Smooth muscle cell of the brain vasculature (primary cell): Measurements from ENCODE around the gene PHKB.
"Not testable (repeated sequence)": the region's sequence is repeated elsewhere in the genome, so short reads cannot be mapped to it uniquely, and the experiment has no call there.

Source experiments
- DNase-seq: peaks from one replicate; pipeline ENCODE4 v3.0.0-alpha.2; 2012; ENCODE audit warnings: low read depth, low spot score

Gene PHKB

DNA sequence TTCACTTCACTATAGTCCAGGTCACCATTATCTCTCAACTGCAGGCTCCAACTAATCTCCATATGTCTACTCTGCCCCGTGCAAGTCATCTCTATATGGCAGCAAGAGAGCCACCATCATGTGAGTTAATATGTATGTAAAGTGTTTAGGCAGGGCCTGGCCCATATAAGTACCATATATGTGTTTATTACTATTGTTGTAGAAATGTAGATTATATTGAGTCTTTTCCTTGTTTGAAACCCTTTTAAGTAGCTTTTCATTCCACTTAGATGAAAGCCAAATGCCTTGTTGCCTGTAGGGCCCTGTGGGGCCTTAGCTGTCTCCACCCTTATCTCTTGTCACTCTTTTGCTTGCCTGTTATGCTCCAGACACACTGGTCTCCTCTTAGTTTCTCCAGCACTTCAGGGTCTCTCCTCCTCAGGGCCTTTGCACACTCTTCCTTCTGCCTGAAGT, 164.0 kb downstream of the PHKB start:
- no peak for DNase-seq

DNA sequence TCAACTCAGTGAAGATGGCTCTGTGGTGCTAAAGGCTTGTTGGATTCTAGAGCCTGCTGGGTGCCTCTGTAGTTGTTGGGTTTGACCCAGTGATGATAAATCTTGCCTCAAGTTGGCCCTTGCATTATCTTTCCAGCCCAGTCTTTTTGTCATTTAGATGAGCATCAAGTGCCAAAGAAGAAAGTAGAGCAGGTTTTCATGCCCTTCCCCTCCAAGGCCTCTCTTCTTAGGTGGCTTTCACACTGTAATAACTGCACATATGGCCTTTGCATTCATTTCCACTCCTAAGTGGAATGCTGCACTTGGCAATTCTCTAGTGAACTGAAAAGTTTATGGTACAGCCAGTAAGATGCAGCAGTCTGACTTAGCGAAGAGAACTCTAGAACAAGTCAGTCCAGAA, 165.1 kb downstream of the PHKB start:
- DNase-seq: no peak

DNA sequence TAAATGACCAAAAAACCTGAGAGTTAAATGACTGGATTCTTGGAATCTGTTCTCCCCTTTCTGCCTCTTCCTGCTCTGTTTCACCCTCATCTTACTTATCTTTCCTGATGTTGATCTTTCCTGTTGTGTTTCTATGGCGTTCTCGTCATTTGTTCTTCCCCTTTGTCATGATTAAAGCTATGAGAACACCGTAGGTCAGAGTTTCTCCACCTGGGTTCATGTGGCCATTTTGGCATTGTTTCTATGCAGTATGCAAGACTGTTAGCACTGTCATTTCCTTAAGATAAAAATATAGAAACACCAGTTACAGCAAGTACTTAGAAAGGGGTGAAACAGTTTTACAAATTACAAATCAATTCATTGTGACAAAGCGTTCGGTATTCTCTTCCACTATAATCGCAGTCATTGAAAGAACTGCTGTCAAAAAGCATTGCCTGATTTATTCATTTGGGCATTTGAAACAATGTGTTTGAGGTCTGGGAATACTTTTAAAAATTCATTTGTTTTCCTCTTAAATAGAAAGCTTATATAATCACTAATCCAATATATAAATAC, 166.0 kb downstream of the PHKB start:
- no peak for DNase-seq

DNA sequence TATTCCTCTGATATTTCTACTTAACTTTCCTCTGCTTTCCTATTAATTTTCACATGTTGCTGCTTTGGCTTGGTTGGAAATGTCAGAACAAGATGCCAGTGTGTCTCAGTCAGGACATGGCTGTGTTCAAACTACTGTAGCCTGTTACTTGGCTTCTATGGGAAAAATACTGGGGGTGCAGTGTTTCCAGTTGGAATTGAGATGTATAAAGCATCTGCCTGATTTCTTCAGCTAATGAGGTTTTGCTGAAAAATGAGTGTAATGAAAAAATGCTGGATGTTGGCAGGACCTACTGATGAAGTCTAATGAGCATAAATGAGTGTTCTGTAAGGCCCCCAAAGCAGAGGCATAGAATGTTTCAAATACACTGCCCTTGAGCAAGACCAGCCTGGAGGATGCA, 166.6 kb downstream of the PHKB start:
- no peak for DNase-seq

DNA sequence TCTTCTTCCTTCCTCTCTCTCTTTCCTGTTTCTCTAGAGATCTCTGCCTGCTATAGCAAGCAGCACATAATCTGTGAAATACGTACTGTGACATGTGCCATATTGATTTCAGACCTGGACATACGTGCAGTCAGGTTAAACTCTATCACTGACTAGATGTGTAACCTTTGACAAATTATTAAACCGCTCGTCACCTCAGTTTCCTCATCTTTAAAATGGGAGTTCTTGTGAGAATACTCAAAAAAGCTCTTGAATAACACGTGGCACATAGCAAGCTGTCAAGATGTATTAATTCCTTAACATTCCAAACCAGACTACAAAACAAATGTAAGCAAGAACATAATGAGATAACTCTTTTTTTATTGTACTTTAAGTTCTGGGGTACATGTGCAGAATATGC, 170.0 kb downstream of the PHKB start:
- no peak for DNase-seq

DNA sequence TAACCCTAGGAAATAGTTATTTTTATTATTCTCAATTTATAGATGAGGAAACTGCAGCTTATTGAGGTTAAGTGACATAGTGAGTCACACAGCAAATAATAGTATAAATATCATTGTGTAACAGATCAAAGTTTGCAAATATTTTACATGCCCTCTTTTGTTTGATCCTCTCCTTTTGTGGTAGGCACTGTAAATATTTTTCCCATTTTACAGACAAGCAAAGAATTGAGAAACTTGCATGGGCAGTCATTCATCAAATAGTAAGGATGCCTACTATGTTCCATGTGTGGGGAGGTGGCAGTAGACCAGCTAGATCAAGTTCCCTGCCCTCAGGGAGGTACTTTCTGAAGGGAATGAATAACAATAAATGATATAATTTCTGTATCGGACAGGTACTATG, 173.0 kb downstream of the PHKB start:
- no peak for DNase-seq

DNA sequence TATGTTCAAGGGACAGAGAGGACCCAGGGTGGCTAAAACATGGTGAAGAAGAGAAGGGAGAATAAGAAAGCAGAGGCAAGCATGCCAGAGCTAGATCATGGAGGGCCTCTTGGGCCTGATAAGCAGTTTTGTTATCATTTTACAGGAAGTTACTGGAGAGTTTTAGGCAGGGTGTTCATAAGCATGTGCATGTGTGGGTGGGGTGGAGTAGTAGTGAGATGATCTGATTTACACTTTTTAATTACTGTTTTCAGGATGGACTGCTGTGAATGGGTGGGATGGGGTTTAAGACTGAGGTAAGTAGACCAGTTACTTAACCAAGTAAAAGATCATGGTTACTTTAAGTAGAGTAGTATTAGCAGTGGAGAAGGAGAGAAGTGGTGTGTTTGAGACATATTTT, 173.6 kb downstream of the PHKB start:
- DNase-seq: no peak

DNA sequence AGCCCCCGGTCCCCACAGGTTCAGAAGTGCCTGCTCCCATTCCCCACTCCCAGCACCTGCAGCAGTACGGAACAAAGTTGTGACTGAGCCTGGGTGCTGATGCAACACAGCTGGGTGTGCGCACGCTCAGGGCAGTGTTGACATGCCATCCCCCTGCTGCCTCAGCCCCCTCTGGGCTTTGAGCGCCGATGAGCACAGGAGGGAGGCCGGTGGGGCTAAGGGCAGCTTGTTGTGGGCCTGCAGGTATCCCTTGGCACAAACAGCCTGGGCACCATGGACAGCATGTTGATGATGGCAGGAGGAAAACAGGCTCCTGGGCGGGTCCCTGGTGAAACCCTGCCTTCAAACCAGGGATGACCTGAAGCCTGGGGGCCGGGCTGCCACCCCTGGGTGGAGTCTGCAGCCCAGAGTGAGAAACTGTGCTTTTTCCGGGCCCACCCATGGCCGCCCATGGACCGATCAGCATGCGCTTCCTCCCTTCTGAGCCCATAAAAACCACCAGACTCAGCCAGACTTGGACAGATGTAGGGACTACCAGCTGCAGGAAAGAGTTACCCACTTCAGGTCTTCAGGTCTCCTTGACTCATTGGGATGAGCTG, 175.5 kb downstream of the PHKB start:
- no peak for DNase-seq

DNA sequence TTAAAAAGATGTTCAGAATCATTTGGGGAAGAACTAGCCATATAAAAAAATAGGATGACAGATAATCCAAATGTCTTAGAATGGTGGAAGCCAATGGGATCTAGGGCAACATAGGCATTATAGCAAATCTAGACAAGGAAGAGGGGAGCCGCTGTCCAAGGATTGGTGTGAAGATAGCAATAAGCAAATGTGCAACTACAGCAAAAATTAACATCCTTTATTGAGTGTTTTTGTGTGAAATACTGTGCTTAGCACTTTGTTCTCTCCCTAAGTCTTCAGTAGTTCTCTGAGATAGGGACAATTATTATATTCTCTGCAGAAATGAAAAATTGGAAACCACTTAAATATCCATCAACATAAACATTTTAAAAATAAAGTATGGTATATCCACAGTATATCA, 177.0 kb downstream of the PHKB start:
- no peak for DNase-seq

DNA sequence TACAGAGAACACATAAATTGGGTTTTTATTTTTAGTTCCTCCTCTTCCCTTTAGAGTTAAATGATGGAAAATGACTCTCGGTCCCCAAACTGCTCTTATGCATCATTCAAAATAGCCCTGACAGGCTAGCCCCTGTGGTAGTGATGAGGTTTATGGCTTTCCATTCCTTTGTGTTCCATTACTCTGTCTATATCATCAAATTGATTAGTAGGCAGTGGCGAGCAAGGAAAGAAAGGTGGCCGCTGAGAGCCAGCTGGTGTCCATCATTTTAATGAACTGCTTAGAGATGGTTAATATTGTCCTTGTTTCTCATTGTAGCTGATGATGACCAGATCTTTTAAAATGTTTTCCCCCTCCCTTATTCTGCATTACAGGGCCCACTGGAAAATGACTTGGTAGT, 179.5 kb downstream of the PHKB start:
- DNase-seq: no peak

DNA sequence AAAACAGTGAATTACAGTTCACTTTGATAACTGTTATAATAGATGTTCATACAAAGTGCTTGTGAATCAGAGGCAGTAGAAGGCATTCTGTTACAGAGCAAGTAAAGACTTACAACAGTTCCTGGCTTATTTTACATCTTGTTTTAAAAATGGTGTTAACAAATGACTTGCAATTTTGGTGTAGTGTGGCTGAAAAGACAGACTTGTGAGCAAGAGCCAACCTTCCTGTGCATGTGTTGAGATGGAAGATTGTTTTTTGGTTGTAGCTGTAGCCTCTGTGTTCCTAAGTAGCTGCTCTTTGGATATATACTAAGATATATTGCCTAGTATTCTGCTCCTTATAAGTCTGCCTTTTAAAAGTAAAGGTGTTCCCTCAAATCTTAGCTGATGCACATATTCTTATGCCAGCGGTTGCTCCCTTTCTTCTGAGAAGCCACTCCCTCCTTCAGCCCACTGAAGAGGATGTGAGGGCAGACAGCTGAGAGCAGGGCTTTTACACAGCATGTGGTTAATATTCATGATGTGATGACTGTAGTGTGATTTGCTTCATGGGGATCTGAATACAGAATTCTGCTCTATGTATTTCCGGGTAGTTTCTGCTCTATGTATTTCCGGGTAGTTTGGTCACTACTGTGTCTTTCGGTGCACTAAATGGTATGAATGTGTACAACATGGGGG, 182.3 kb downstream of the PHKB start:
- DNase-seq: no peak

DNA sequence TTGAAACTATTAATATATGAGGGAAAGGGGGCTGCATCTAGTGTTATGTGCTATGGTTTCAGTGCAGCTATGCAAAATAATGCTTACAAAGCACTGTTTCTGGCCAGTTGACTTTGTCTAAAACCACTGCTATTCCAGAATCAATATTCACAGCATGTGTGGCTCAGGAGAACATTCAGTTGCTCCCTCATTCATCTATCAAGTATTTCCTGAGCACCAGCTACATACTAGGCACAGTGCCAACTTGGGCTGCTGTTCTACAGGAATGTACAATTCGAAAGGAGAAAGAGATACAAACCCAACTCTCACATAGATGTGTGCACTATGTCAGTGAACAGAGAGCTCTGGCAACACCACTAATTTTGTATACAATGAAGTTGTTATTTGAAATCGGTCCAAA, 183.0 kb downstream of the PHKB start:
- DNase-seq: peak; percentile 81

DNA sequence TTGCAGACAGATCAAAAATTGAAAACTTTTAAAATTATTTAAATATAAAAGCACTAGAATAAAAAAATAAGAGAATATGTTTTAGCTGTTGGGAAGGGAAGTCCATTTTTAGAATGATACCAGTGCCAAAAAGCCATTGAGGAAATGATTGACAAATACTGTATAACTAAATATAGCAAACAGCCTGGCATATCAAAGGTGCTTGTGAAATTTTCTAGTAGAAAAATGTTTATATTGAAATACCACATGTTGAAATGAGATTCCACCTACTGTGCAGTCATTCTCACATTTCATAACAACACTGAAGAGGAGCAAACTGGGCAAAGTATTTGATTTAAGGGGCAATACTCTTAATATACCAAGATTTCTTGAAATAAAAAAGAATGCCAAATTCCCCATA, 183.5 kb downstream of the PHKB start:
- no peak for DNase-seq

DNA sequence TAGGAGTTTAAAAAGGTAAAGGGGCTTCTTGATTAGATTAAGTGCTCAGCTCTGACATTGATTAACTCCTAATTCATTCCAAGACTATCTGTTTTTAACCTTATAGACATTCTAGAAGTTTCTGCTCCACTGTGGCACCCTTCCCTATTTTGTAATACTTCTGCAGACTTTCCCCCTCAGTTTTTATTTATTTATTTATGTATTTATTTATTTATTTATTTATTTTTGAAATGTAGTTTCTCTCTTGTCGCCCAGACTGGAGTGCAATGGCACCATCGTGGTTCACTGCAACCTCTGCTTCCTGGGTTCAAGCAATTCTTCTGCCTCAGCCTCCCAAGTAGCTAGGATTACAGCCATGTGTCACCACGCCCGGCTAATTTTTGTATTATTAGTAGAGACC, 185.8 kb downstream of the PHKB start:
- no peak for DNase-seq

DNA sequence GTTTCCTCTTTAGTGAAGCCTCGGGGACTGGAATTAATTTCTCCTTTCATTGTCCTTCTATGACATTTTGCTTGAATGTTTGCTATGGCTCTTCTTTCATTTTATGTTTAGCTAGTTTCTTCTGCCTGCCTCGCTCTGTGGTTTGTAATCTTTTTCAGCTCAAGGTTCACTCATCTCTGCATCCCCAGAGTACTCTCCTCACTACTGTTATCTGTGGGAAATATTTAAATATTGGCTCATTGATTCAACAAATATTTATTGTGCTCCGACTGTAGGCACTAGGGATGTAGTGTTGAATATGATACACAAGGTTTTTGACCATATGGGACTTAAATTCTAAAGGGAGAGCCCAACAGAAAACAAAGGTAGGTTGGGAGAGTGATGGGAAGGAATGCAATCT, 195.9 kb downstream of the PHKB start:
- no peak for DNase-seq

DNA sequence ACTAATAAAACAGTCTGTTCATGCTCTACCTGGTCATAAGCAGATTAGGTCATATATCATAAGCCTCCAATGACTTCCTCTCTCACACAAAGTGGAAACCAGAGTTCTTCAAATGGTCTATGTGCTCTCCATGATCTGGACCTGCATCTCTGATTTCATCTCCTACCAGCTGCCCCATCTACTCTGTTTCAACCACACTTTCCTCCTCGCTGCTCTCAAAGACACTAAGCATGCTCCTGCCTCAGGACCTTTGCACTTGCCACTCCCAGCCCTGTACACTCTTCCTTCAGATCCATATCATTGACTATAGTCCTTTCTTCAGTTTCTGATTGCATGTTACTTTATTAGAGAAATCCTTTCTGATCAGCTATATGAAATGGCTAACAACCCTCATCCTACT, 196.8 kb downstream of the PHKB start:
- no peak for DNase-seq

DNA sequence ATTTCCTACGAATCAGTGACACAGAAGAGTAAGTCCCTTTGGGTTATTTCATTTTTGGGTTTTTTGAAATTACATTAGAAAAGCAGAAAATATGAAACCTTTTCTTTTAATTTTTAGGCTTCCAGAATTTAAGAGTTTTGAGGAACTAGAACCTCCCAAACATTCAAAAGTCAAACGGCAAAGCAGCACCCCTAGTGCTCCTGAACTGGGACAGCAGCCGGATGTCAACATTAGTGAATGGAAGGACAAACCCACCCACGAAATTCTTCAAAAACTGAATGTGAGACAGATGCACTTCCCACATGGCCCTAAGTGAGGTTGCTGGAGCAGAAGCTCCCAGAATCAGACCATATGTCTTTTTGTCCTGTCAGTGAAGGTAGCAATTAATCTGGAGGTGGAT, 199.4 kb downstream of the PHKB start:
- DNase-seq: no peak

DNA sequence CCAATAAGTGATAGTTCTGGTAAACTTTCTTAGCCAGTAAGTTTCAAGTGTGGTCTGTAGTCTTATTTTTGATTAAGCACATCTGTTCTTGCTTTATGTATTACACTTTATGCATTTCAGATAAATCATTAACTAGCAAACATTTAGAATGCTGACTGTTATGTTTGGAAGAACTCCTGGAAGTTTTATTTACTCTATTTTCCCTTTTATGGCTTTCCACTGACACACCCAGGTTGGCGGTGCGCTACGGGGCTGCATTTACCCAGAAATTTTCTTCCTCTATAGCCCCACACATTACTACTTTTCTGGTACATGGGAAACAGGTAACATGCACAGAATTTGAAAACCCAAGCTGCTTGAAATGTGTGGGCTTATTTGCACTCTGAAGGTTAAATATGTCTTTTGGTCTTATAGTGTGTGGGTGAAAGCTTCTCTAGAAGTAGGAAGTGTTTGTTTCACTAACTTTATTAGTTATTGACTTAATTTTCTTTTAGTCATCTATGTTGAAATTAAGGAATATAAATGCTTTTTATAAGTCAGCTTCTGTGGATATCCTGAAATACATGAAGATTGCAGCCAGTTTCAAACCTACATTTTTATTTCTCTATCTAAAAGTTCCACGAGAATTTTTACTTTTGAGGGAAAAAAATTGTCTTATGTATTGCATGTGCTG, 203.7 kb downstream of the PHKB start:
- DNase-seq: no peak

DNA sequence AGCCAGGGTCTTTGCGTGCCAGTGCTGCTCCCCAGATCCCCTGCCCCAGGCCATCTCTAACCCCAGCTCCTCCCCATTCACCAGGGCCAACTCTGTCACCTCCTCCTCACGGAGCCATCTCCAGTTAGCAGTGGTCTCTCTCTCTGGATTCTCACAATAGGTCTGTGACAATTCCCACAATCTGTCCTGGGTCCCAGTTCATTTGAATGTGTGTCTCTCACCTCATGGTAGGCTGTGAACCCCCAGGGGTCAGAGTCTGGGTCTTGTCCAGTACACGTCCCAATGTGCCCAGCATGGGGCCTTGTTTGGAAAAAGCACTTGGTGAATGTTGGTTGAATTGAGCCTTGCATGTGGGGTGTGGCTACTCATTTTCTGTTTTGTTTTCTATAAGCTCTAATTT, 205.3 kb downstream of the PHKB start:
- no peak for DNase-seq

DNA sequence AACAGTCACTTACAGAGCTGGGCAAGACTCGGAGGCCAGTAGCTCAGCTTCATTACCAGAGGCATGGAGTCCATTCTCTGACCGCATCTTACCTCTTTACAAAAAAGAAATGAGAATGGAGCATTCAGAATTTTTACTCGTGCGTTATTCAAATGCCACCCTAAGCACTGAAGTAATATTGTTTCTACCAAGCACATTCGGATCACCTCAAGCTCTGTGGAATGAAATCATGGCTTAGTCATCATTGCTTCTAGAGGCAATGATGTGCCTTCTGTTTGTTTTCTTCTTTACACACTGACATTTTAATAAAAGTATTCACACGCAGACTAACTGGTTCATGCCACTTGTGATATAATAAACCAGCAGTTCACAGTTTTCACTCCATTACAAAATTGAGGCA, 206.8 kb downstream of the PHKB start:
- DNase-seq: no peak

DNA sequence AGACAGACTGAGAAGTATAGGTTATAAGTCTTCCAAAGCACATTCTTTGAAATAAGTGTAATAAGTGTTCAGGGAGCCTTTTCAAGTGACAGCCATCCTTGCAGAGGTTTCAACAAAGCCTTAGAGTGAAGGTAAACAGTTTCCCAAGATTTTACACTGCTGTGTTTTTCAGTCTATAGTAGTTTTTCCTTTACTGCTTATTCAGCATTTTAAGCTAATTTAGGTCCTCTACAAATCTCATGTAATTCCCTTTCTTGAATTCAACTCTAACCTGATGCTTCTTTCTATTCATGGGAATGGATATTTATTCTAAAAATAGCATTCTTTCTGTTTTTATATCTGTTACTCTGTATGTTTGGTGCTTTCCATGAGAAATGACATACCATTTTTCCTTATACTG, 211.3 kb downstream of the PHKB start:
- DNase-seq: no peak

DNA sequence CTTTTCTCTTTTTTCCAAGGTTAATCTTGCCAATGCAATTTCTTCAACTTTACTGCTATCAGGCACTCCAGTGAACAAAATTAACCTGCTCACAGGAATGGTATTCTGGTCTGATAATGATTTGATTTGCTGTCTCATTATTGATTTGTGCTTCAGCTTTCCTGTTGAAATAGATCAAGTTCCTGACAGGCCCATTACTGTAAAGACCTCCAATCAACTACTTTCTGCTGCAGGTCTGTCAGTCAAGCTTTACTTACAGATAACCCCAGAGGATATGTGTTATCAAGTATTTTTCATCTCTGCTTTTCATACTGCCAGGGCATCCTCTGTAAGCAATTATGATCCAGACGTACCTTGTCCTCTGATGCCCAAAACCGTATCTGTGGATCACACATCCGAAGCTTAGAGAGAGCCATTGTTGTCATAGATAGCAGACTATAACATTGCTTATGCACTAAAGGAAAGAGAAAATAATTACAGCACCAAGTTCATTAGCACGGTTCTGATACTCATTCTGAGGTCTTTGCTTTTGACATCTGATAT, 215.6 kb downstream of the PHKB start:
- DNase-seq: no peak

DNA sequence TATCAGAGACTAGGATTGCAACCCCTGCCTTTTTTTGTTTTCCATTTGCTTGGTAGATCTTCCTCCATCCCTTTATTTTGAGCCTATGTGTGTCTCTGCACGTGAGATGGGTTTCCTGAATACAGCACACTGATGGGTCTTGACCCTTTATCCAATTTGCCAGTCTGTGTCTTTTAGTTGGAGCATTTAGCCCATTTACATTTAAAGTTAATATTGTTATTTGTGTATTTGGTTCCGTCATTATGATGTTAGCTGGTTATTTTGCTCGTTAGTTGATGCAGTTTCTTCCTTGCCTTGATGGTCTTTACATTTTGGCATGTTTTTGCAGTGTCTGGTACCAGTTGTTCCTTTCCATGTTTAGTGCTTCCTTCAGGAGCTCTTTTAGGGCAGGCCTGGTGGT, 220.4 kb downstream of the PHKB start:
- not testable (repeated sequence) for DNase-seq
